Fibroblast of lung (primary cell): Measurements from ENCODE around the gene TRIM36. TPM values are rescaled to one million over a fixed set of nuclear protein-coding genes. Genes with fewer than 3 reads are reported as not detected.

Experiments
- DNase-seq, 2 donors: peaks; one replicate each; pipeline versions ENCODE4 v3.0.0 to v3.0.0-alpha.2; 2010; ENCODE audit warnings: low read depth in 2 of 2
- H2AFZ ChIP-seq: 2 replicates; pipeline ENCODE4 v1.5.1; 2012; ENCODE audit warnings: low read length, control low read depth, inconsistent platforms
- H3K27ac ChIP-seq: 2 replicates; pipeline ENCODE4 v1.5.1; 2011; ENCODE audit warnings: low read length, control low read depth; ENCODE audit not compliant: insufficient read depth
- H3K27me3 ChIP-seq: 2 replicates; pipeline ENCODE4 v1.5.1; 2011; ENCODE audit warnings: mild to moderate bottlenecking, low read length; ENCODE audit not compliant: control insufficient read depth, insufficient read depth
- H3K36me3 ChIP-seq: 2 replicates; pipeline ENCODE4 v1.5.1; 2011; ENCODE audit warnings: low read length; ENCODE audit not compliant: control insufficient read depth, insufficient read depth
- H3K4me1 ChIP-seq: 2 replicates; pipeline ENCODE4 v1.5.1; 2011; ENCODE audit warnings: low read length; ENCODE audit not compliant: control insufficient read depth, insufficient read depth; ENCODE audit errors: extremely low read depth
- H3K4me2 ChIP-seq: 2 replicates; pipeline ENCODE4 v1.5.1; 2011; ENCODE audit warnings: low read length, control low read depth; ENCODE audit not compliant: insufficient read depth; ENCODE audit errors: extremely low read depth
- H3K4me3 ChIP-seq, 4 experiments: fragments of 200-600 bp in 1 of 4; sonication (generic) in 1 of 4; replicated peaks in 1 of 4; 2 replicates each; pipeline ENCODE4 v1.5.1; 2011 to 2016; ENCODE audit warnings: low read length in 4 of 4, low read depth in 3 of 4, mild to moderate bottlenecking in 3 of 4, control low read depth in 2 of 4, inconsistent platforms in 1 of 4, mixed read lengths in 1 of 4; ENCODE audit not compliant: insufficient read depth in 1 of 4; ENCODE audit errors: control extremely low read depth in 1 of 4
- H3K79me2 ChIP-seq: 2 replicates; pipeline ENCODE4 v1.5.1; 2012; ENCODE audit warnings: mild to moderate bottlenecking, low read length, inconsistent platforms; ENCODE audit not compliant: control insufficient read depth, insufficient read depth
- H3K9ac ChIP-seq: 2 replicates; pipeline ENCODE4 v1.5.1; 2011; ENCODE audit warnings: mild to moderate bottlenecking, low read length, control low read depth; ENCODE audit not compliant: insufficient read depth
- H3K9me3 ChIP-seq: 2 replicates; pipeline ENCODE4 v1.5.1; 2012; ENCODE audit warnings: low read depth, low read length; ENCODE audit not compliant: control insufficient read depth, insufficient read depth
- H4K20me1 ChIP-seq: 2 replicates; pipeline ENCODE4 v1.5.1; 2011; ENCODE audit warnings: low read length; ENCODE audit not compliant: control insufficient read depth, insufficient read depth; ENCODE audit errors: extremely low read depth
- EZH2 ChIP-seq: IDR thresholded peaks from 2 replicates; pipeline ENCODE4 v1.5.1; 2012; ENCODE audit warnings: low read length, control low read depth, mild to moderate bottlenecking; ENCODE audit errors: missing control alignments
- polyA plus RNA-seq, 2 donors: library from polyadenylated mRNA; depleted of rRNA in 1 of 2; stranded (reverse) in 1 of 2; unstranded in 1 of 2; fragments of >200 nt; gene quantifications; 2 replicates each; pipeline ENCODE4 v1.2.1, GENCODE V29; 2011 to 2012; ENCODE audit warnings: missing spikeins in 1 of 2
- total RNA-seq: library from RNA; depleted of rRNA; stranded (reverse); fragments of >200 nt; gene quantifications from 2 replicates; pipeline ENCODE4 v1.2.1, GENCODE V29; 2014
- TF ChIP-seq, protein P1 (sequence below), 2 donors: IDR thresholded peaks in 1 of 2; conservative IDR thresholded peaks in 1 of 2; 1 replicate in 1 of 2; 2 replicates in 1 of 2; pipeline ENCODE4 v1.5.1; 2011 to 2012; ENCODE audit warnings: low read length in 2 of 2, control low read depth in 1 of 2, inconsistent platforms in 1 of 2, low read depth in 1 of 2, mild to moderate bottlenecking in 1 of 2

The TRIM36 gene
- total and polyA plus RNA-seq, 2 donors (not counting 1 experiment from before 2014, with no cell fraction given) = 0.12 to 0.33 TPM

DNA sequence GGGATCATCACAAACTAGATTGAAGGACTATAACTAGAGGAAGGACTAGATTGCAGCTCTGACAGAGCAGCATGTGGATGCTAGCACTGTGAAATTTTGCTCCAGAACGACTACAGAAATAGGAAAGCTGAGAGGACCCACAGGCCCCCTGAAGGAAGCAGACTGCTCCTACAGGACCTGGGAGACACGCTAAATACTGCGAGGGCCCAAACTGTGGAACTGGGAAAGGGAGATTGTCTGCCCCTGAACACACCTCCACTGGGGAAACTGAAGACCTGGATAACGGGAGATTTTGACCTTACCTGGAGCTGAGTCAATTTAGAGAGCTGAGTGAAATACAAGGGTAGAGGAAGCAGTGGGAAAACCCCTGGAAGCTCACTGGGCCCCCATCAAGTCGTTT is 19.2 kb downstream of the TRIM36 start:
- Histone ChIP-seq H3K27ac (no peak overlapping the region), H3K4me1 (no peaks in the 10 kb centered on the region), H3K4me2 (no peak overlapping the region), H3K79me2 (no peaks in the 10 kb centered on the region), H4K20me1 (no peaks in the 10 kb centered on the region), H2AFZ (no peak overlapping the region), H3K9ac (no peak overlapping the region), H3K9me3 (no peaks in the 10 kb centered on the region), H3K27me3 (no peaks in the 10 kb centered on the region), H3K4me3 (no peak overlapping the region), H3K36me3 (no peaks in the 10 kb centered on the region)
- DNase-seq = no peak
- TF ChIP-seq, protein P1, sequence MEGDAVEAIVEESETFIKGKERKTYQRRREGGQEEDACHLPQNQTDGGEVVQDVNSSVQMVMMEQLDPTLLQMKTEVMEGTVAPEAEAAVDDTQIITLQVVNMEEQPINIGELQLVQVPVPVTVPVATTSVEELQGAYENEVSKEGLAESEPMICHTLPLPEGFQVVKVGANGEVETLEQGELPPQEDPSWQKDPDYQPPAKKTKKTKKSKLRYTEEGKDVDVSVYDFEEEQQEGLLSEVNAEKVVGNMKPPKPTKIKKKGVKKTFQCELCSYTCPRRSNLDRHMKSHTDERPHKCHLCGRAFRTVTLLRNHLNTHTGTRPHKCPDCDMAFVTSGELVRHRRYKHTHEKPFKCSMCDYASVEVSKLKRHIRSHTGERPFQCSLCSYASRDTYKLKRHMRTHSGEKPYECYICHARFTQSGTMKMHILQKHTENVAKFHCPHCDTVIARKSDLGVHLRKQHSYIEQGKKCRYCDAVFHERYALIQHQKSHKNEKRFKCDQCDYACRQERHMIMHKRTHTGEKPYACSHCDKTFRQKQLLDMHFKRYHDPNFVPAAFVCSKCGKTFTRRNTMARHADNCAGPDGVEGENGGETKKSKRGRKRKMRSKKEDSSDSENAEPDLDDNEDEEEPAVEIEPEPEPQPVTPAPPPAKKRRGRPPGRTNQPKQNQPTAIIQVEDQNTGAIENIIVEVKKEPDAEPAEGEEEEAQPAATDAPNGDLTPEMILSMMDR (conservative IDR thresholded peaks at IDR 0.05 in 1 of 2, IDR thresholded peaks at IDR 0.05 in 1 of 2; ENCODE audit: low read depth in 1 of 2, low read length in 2 of 2) = no peak
- TF ChIP-seq EZH2 = no peak

DNA sequence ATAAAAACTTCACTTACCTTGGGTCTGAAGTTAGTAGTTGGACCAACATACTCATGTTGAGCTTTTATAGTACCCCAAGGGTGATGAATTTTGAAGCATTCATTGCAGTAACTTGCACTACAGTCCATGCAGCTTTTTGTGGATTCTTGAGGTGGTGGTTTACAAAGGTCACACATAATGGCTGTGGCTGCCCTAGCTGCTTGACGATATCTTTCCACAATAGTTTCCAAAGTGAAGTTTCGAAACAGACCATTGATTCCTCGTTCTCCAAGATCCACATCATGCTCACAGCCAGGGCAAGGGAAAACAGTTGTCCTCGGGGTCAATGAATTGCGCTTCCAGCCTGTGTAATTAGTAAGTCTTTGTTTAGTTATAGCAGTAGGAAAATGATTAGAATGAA is 22.7 kb downstream of the TRIM36 start:
- no peak overlapping the region for H3K4me2 ChIP-seq
- H3K9me3 ChIP-seq = no peaks in the 10 kb centered on the region
- H3K9ac ChIP-seq = no peak overlapping the region
- H3K27ac ChIP-seq = no peak overlapping the region
- H3K79me2 ChIP-seq = no peaks in the 10 kb centered on the region
- peak in 1 of 2 donors; percentile 52 for DNase-seq
- H2AFZ ChIP-seq = no peak overlapping the region
- H3K4me1 ChIP-seq = no peaks in the 10 kb centered on the region
- no peaks in the 10 kb centered on the region for H3K27me3 ChIP-seq
- no peak for TF ChIP-seq EZH2
- TF ChIP-seq, protein P1 (conservative IDR thresholded peaks at IDR 0.05 in 1 of 2, IDR thresholded peaks at IDR 0.05 in 1 of 2; ENCODE audit: low read depth in 1 of 2, low read length in 2 of 2) = no peak
- no peaks in the 10 kb centered on the region for H3K36me3 ChIP-seq
- H3K4me3 ChIP-seq = no peak overlapping the region
- H4K20me1 ChIP-seq = no peaks in the 10 kb centered on the region

DNA sequence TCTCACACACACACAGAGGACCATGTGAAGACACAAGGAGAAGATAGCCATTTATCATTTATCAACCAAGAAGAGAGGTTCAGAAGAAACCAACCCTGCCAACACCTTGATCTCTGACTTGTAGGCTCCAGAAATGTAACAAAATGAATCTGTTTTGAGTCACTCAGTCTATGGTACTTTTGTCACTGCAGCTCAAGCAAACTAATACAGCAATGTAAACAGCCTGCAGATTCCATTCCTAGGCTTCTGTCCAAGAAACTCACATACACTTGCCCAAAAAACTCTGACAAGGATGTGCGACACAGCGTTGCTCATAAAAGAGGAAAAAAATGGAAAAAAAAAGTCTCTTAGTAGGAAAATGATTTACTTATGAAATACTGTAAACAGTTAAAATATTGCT is 33.4 kb downstream of the TRIM36 start:
- H2AFZ ChIP-seq = no peak overlapping the region
- no peak overlapping the region for H3K4me3 ChIP-seq
- H3K4me2 ChIP-seq = no peak overlapping the region
- no peaks in the 10 kb centered on the region for H4K20me1 ChIP-seq
- H3K36me3 ChIP-seq = no peaks in the 10 kb centered on the region
- H3K27ac ChIP-seq = no peak overlapping the region
- no peaks in the 10 kb centered on the region for H3K79me2 ChIP-seq
- H3K27me3 ChIP-seq = no peaks in the 10 kb centered on the region
- DNase-seq = no peak
- no peak overlapping the region for H3K9ac ChIP-seq
- H3K4me1 ChIP-seq = no peaks in the 10 kb centered on the region
- no peak for TF ChIP-seq EZH2
- TF ChIP-seq, protein P1 (conservative IDR thresholded peaks at IDR 0.05 in 1 of 2, IDR thresholded peaks at IDR 0.05 in 1 of 2; ENCODE audit: low read depth in 1 of 2, low read length in 2 of 2) = no peak
- H3K9me3 ChIP-seq = no peaks in the 10 kb centered on the region
